HG02938 (cell line): ENCODE data around the gene KRTAP12-2.
"Not testable (repeated sequence)": the region's sequence is repeated elsewhere in the genome, so short reads cannot be mapped to it uniquely, and the experiment has no call there.

ENCODE experiments used
- ATAC-seq: cut with Tn5 transposase; IDR thresholded peaks from one replicate; pipeline ENCODE4 v1.9.1; 2021; ENCODE audit warnings: mild to moderate bottlenecking, moderate library complexity; ENCODE audit not compliant: unreplicated experiment

KRTAP12-2 gene

GRCh38 chr21:44702973-44703730 lies 36.4 kb upstream of the KRTAP12-2 start:
- no peak for ATAC-seq

GRCh38 chr21:44702111-44702972 lies 35.6 kb upstream of the KRTAP12-2 start:
- ATAC-seq: no peak

GRCh38 chr21:44701541-44701940 lies 34.8 kb upstream of the KRTAP12-2 start:
- no peak for ATAC-seq

- no peak for ATAC-seq
Measured at GRCh38 chr21:44701023-44701400, 34.3 kb upstream of the KRTAP12-2 start.

GRCh38 chr21:44700101-44701022 lies 33.6 kb upstream of the KRTAP12-2 start:
- ATAC-seq: no peak

GRCh38 chr21:44699502-44700001 lies 32.8 kb upstream of the KRTAP12-2 start:
- no peak for ATAC-seq

- no peak for ATAC-seq
Measured at GRCh38 chr21:44697811-44698734, 31.3 kb upstream of the KRTAP12-2 start.

GRCh38 chr21:44697172-44697810 lies 30.6 kb upstream of the KRTAP12-2 start, which contains the start of gene KRTAP10-12:
Gene KRTAP10-12, plus strand, starts transcription at chr21:44697172. Its CDS starts 30 bp downstream, at chr21:44697202.
- not testable (repeated sequence) for ATAC-seq

GRCh38 chr21:44696572-44696971 lies 29.8 kb upstream of the KRTAP12-2 start:
- no peak for ATAC-seq

GRCh38 chr21:44695641-44696040 lies 28.9 kb upstream of the KRTAP12-2 start:
- no peak for ATAC-seq

GRCh38 chr21:44695184-44695583 lies 28.5 kb upstream of the KRTAP12-2 start:
- no peak for ATAC-seq

- ATAC-seq: no peak
Measured at GRCh38 chr21:44694776-44695175, 28.0 kb upstream of the KRTAP12-2 start.

- no peak for ATAC-seq
Measured at GRCh38 chr21:44692798-44693512, 26.2 kb upstream of the KRTAP12-2 start.

GRCh38 chr21:44691686-44692085 lies 25.0 kb upstream of the KRTAP12-2 start:
- no peak for ATAC-seq

- ATAC-seq: not testable (repeated sequence)
Measured at GRCh38 chr21:44689740-44690139, 23.0 kb upstream of the KRTAP12-2 start.

GRCh38 chr21:44687671-44688070 lies 20.9 kb upstream of the KRTAP12-2 start:
- no peak for ATAC-seq

- ATAC-seq: no peak
Measured at GRCh38 chr21:44686843-44687561, 20.3 kb upstream of the KRTAP12-2 start.
